ENCODE measurements around the gene ROBO3.

ROBO3 gene

GRCh38 chr11:124917115-124917637 lies 51.9 kb downstream of the ROBO3 start:
- in situ Hi-C loops (cut with HindIII; ENCODE audit: low sequenced_read_pairs), result no loop called here

GRCh38 chr11:124918950-124919349 lies 53.7 kb downstream of the ROBO3 start, which contains the start of gene HEPN1:
TSS of gene HEPN1 (plus strand) at chr11:124919250.
- in situ Hi-C loops (cut with HindIII; ENCODE audit: low sequenced_read_pairs), result no loop called here
- DNase-seq (ENCODE audit: low read depth, low spot score), result no peak
- H3K4me3 ChIP-seq (ENCODE audit: low read depth, low read length), result no peak within 1 kb of the TSS
- no peak for TF ChIP-seq CTCF (IDR thresholded peaks at IDR 0.05; ENCODE audit: low read depth, low read length)

More at GRCh38 chr11:124917115-124917637, 51.9 kb downstream of the ROBO3 start:
- no peak overlapping the region for H3K4me3 ChIP-seq (ENCODE audit: low read depth, low read length)
- no peak for TF ChIP-seq CTCF (IDR thresholded peaks at IDR 0.05; ENCODE audit: low read depth, low read length)
- DNase-seq (ENCODE audit: low read depth, low spot score), result peak; percentile 54

DNA sequence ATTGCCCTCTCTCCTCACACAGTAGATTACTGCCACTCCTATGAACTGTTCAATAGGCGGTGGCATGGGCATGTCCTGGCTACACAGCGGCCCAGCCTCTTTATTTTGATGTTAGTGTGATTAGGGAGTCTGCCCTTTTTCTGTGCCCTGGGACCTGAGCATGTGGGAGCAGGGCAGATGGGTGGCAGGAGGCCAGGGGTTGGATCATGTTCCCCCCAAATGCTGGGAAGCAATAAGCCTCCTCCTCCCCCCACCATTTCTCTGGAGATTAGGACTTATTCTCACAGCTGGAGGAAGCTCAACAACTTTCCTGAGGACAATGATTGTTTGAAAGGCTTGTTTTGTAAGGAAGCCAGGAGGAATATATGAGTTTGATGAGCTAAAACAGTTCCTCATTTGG lies 54.7 kb downstream of the ROBO3 start:
- H3K4me3 ChIP-seq (ENCODE audit: low read depth, low read length), result no peak overlapping the region
- no peak for DNase-seq (ENCODE audit: low read depth, low spot score)
- in situ Hi-C loops (cut with HindIII; ENCODE audit: low sequenced_read_pairs), result no loop called here
- no peak for TF ChIP-seq CTCF (IDR thresholded peaks at IDR 0.05; ENCODE audit: low read depth, low read length)

GRCh38 chr11:124920356-124920755 lies 55.1 kb downstream of the ROBO3 start:
- no peak for DNase-seq (ENCODE audit: low read depth, low spot score)
- H3K4me3 ChIP-seq (ENCODE audit: low read depth, low read length), result no peak overlapping the region
- TF ChIP-seq CTCF (IDR thresholded peaks at IDR 0.05; ENCODE audit: low read depth, low read length), result no peak
- in situ Hi-C loops (cut with HindIII; ENCODE audit: low sequenced_read_pairs), result no loop called here

- in situ Hi-C loops (cut with HindIII; ENCODE audit: low sequenced_read_pairs), result no loop called here
- TF ChIP-seq CTCF (IDR thresholded peaks at IDR 0.05; ENCODE audit: low read depth, low read length), result no peak
- peak; percentile 58 for DNase-seq (ENCODE audit: low read depth, low spot score)
- H3K4me3 ChIP-seq (ENCODE audit: low read depth, low read length), result peak overlapping the region; percentile 4
Measured at GRCh38 chr11:124920870-124921609, 55.8 kb downstream of the ROBO3 start.

GRCh38 chr11:124922831-124923230 lies 57.6 kb downstream of the ROBO3 start:
- in situ Hi-C loops (cut with HindIII; ENCODE audit: low sequenced_read_pairs), result no loop called here
- DNase-seq (ENCODE audit: low read depth, low spot score), result no peak
- TF ChIP-seq CTCF (IDR thresholded peaks at IDR 0.05; ENCODE audit: low read depth, low read length), result no peak
- H3K4me3 ChIP-seq (ENCODE audit: low read depth, low read length), result no peak overlapping the region

Data from astrocyte of the spinal cord (primary cell).